T-helper 1 cell treated with Interleukin-12 subunit alpha and Interleukin-12 subunit beta and Interleukin-4 antibody, amounts not matched to agents 30 μg/mL and 1 μg/mL, for 36 hours (primary cell): ENCODE results near the gene MED12.
A peak's percentile ranks its signal among the peaks of the same experiment; 100 is the strongest.

Experiments
- H3K27ac Mint-ChIP-seq: one replicate; pipeline ENCODE4 v1.8.0; 2021; ENCODE audit warnings: mild to moderate bottlenecking, mixed read lengths
- H3K27me3 Mint-ChIP-seq: one replicate; pipeline ENCODE4 v1.8.0; 2021; ENCODE audit warnings: low read depth, mixed read lengths
- H3K36me3 Mint-ChIP-seq: one replicate; pipeline ENCODE4 v1.8.0; 2021; ENCODE audit warnings: low read depth, mixed read lengths
- H3K4me1 Mint-ChIP-seq: one replicate; pipeline ENCODE4 v1.8.0; 2021; ENCODE audit warnings: low read depth, mixed read lengths
- H3K4me3 Mint-ChIP-seq: one replicate; pipeline ENCODE4 v1.8.0; 2021; ENCODE audit warnings: mild to moderate bottlenecking, moderate library complexity, mixed read lengths
- H3K9me3 Mint-ChIP-seq: one replicate; pipeline ENCODE4 v1.8.0; 2021; ENCODE audit warnings: mixed read lengths

The MED12 gene

GRCh38 chrX:71100581-71101505, 17.6 kb upstream of the MED12 start:
- H3K36me3 Mint-ChIP-seq: peaks cover 13% of the 10 kb centered on the region
- no peaks in the 10 kb centered on the region for H3K9me3 Mint-ChIP-seq
- H3K27me3 Mint-ChIP-seq: no peaks in the 10 kb centered on the region
- H3K27ac Mint-ChIP-seq: peak overlapping the region; percentile 63
- peaks cover 54% of the 10 kb centered on the region for H3K4me1 Mint-ChIP-seq
- no peak overlapping the region for H3K4me3 Mint-ChIP-seq

- Mint-ChIP-seq H3K4me1 (peaks cover 60% of the 10 kb centered on the region), H3K9me3 (no peaks in the 10 kb centered on the region), H3K4me3 (no peak overlapping the region), H3K36me3 (peaks cover 23% of the 10 kb centered on the region), H3K27me3 (no peaks in the 10 kb centered on the region), H3K27ac (peak overlapping the region; percentile 94)
Observed at GRCh38 chrX:71102292-71102691, 16.1 kb upstream of the MED12 start.

DNA sequence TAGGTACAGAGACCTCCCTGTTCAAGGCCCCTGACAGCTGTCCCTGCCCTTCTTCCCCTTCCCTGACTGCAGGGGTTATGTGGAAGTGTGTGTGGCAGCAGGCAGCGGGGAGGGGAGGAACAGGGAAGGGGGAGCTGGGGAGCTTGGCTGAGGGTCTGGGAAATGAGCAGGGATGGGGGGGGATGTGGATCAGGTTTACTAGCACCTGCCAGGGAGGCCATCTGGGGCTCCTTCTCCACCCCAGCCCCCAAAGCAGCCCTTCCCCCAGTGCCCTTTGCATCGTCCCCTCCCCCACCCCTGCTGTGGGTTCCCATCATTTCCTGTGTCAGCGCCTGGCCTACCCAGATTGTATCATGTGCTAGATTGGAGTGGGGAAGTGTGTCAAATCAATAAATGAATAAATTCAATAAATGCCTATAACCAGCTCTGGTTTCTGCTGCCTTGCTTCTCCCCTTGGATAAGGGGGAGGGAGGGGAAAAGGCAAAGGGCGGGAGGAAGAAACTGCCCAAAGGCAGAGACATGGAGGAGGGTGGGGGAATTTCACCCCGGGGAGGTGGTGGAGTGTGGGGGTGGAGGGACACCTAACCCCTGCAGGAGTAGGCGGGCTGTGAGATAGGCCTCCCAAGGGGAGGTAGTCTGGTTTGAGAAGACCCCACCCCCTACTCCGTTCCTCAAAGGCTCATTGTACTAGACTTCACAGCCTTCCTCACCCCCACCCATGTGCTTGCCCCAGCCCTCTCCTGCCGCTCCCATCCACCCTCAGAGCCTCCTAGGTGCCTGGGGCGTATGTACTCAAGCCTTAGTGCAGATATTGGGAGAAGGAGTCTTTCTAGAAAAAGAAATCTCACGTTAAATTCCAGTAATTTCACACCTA, 15.0 kb upstream of the MED12 start:
- no peaks in the 10 kb centered on the region for H3K27me3 Mint-ChIP-seq
- no peaks in the 10 kb centered on the region for H3K9me3 Mint-ChIP-seq
- peak overlapping the region; percentile 85 for H3K4me3 Mint-ChIP-seq
- peaks cover 66% of the 10 kb centered on the region for H3K4me1 Mint-ChIP-seq
- H3K27ac Mint-ChIP-seq: peak overlapping the region; percentile 94
- peaks cover 34% of the 10 kb centered on the region for H3K36me3 Mint-ChIP-seq

- no peaks in the 10 kb centered on the region for H3K27me3 Mint-ChIP-seq
- peak overlapping the region; percentile 84 for H3K27ac Mint-ChIP-seq
- H3K4me1 Mint-ChIP-seq: peaks cover 64% of the 10 kb centered on the region
- H3K36me3 Mint-ChIP-seq: peaks cover 57% of the 10 kb centered on the region
- H3K4me3 Mint-ChIP-seq: peak overlapping the region; percentile 61
- no peaks in the 10 kb centered on the region for H3K9me3 Mint-ChIP-seq
Observed at GRCh38 chrX:71105628-71106027, 12.8 kb upstream of the MED12 start.

DNA sequence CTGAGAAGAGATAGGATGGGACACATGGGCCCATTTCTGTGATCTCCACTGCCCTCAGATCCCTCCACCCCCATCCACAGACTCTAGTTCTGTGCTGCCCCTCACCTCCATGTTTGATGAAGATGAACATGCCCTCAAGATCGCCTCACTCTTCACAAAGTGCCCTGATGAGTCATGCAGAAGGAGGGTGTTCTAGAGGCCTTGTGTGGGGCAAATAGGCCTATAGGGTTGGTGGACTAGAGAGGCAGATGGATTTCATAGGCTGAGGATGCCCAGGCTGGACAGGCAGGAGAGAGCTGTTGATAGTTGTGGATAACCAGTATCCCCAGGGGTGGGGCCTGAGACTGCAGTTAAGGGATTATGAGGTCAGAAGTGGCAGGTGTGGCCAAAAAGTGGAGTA, 12.0 kb upstream of the MED12 start, which contains the start of gene CXorf65:
Gene CXorf65 (minus strand): TSS at position 314 of the 400 bp plus-strand sequence. CDS start 184 bp downstream, at position 130.
- no peaks in the 10 kb centered on the region for H3K27me3 Mint-ChIP-seq
- H3K36me3 Mint-ChIP-seq: peaks cover 65% of the 10 kb centered on the region
- peak within 1 kb of the TSS; percentile 100 for H3K4me3 Mint-ChIP-seq
- peak within 1 kb of the TSS; percentile 89 for H3K27ac Mint-ChIP-seq
- H3K4me1 Mint-ChIP-seq: peaks cover 60% of the 10 kb centered on the region
- no peaks in the 10 kb centered on the region for H3K9me3 Mint-ChIP-seq

DNA sequence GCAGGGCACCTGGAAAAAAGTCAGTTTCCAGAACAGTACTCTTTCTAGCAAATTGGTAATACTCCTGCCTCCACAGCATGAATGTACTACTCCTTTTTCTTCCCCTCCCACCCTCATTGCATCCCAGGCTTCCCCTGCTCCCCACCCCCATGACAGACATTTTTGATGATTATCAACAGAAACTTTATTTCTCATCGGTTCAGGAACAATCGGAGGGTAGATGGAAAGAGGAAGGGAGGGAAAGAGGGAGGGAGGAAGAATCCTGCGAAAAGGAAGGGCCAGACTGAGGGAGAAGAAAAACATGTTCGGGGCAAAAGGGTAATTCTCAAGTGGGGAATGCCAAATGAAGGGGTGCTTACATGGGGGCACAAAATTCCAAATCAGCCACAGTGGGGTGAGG, 11.2 kb upstream of the MED12 start:
- peak overlapping the region; percentile 100 for H3K4me3 Mint-ChIP-seq
- no peaks in the 10 kb centered on the region for H3K9me3 Mint-ChIP-seq
- H3K36me3 Mint-ChIP-seq: peaks cover 65% of the 10 kb centered on the region
- peak overlapping the region; percentile 89 for H3K27ac Mint-ChIP-seq
- H3K4me1 Mint-ChIP-seq: peaks cover 58% of the 10 kb centered on the region
- H3K27me3 Mint-ChIP-seq: no peaks in the 10 kb centered on the region

DNA sequence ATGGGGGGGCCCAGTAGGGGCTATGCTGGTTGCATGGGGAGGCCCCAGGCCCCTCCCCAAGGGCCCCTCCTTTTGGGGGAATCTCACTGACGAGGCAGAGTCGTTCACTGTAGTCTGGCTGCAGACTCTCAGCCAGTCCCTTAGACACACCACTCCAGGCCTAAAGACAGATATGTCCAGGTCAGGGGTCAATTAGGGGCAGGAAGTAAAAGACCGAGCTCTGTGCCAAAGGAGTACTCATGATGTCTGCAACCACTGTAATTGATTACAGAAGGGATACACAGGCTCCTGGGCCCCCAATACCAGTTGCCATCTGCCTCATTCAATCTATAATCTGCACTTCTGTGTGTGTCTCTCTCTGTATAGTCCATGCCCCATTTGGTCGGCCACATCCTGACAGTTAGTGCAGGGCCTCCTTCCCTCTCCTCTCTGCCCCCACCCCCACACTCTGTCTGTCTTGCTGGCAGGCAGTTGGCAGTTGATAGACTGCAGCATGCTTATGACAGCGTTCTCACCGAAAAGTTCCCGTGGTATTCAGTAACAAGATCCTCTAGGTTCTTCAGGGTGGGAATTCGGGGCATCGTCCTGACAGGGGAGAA, 10.5 kb upstream of the MED12 start:
- H3K27ac Mint-ChIP-seq: peak overlapping the region; percentile 89
- peaks cover 65% of the 10 kb centered on the region for H3K36me3 Mint-ChIP-seq
- no peaks in the 10 kb centered on the region for H3K27me3 Mint-ChIP-seq
- no peaks in the 10 kb centered on the region for H3K9me3 Mint-ChIP-seq
- peaks cover 57% of the 10 kb centered on the region for H3K4me1 Mint-ChIP-seq
- H3K4me3 Mint-ChIP-seq: peak overlapping the region; percentile 100

DNA sequence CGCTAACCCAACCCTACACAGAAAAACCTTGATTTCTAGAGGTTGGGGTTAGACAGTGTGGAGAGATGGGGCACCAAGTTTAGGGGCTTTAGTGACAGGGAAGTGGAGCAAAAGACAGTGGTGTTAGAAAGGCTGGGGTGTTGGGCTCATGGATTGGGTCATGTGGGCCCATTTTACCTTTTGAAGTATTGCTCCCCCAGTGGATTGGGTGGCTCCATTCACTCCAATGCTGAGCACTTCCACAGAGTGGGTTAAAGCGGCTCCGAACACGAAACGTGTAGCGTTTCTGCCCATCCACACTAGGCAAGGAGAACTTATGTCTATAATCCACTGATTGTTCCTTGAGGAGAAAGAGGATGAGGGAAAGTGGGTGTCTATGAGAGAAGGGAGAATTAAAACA, 9.3 kb upstream of the MED12 start:
- no peaks in the 10 kb centered on the region for H3K27me3 Mint-ChIP-seq
- H3K4me3 Mint-ChIP-seq: peak overlapping the region; percentile 100
- H3K36me3 Mint-ChIP-seq: peaks cover 62% of the 10 kb centered on the region

DNA sequence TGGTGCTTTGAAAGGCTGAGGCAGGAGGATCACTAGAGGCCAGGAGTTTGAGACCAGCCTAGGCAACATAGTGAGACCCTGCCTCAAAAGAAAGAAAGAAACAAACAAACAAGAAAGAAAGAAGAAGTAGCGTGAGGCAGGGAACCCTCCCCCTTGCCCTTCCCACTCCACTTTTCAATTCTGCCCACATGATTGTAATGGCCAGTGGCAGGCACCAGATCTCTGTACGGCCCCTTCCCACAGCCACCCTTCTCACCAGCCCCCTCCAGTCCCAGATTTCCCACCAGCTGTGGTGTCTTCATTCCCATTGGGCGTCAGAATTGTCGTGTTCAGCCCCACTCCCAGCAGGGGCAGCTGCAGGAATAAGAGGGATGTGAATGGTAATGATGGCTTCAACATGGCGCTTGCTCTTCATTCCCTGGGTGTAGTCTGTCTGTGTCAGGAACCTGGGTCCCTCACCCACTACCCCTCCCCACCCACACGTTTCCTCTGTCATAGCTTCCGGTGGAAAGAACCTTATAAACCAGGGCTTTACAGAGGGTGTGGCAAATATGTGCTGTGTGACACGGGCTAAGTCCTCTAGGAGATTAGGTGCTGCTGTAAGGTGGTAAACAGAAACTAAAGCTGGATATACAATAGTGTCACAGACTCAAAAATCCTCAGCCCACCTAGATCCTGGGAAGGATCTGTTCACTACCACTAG, 7.1 kb upstream of the MED12 start, which contains the start of gene IL2RG:
Gene IL2RG (minus strand): TSS at position 437 of the 703 bp plus-strand sequence. CDS start 38 bp downstream, at position 399.
- H3K4me1 Mint-ChIP-seq: peaks cover 38% of the 10 kb centered on the region
- no peaks in the 10 kb centered on the region for H3K9me3 Mint-ChIP-seq
- H3K27me3 Mint-ChIP-seq: no peaks in the 10 kb centered on the region
- peak within 1 kb of the TSS; percentile 100 for H3K4me3 Mint-ChIP-seq
- peaks cover 49% of the 10 kb centered on the region for H3K36me3 Mint-ChIP-seq
- H3K27ac Mint-ChIP-seq: peak within 1 kb of the TSS; percentile 96

More for the DNA sequence above, 9.3 kb upstream of the MED12 start:
- peaks cover 52% of the 10 kb centered on the region for H3K4me1 Mint-ChIP-seq
- H3K9me3 Mint-ChIP-seq: no peaks in the 10 kb centered on the region
- peak overlapping the region; percentile 89 for H3K27ac Mint-ChIP-seq

GRCh38 chrX:71111921-71112431, 6.4 kb upstream of the MED12 start:
- peaks cover 33% of the 10 kb centered on the region for H3K4me1 Mint-ChIP-seq
- H3K36me3 Mint-ChIP-seq: peaks cover 45% of the 10 kb centered on the region
- H3K27ac Mint-ChIP-seq: peak overlapping the region; percentile 96
- H3K9me3 Mint-ChIP-seq: no peaks in the 10 kb centered on the region
- H3K4me3 Mint-ChIP-seq: peak overlapping the region; percentile 100
- no peaks in the 10 kb centered on the region for H3K27me3 Mint-ChIP-seq

GRCh38 chrX:71117358-71117757, 1.0 kb upstream of the MED12 start:
- no peaks in the 10 kb centered on the region for H3K27me3 Mint-ChIP-seq
- H3K27ac Mint-ChIP-seq: peak overlapping the region; percentile 36
- H3K9me3 Mint-ChIP-seq: no peaks in the 10 kb centered on the region
- H3K4me1 Mint-ChIP-seq: peaks cover 22% of the 10 kb centered on the region
- H3K36me3 Mint-ChIP-seq: peaks cover 10% of the 10 kb centered on the region
- peak overlapping the region; percentile 34 for H3K4me3 Mint-ChIP-seq

GRCh38 chrX:71118985-71119535, 664 bp downstream of the MED12 start:
- Mint-ChIP-seq H3K4me1 (peaks cover 19% of the 10 kb centered on the region), H3K27ac (peak overlapping the region; percentile 87), H3K4me3 (peak overlapping the region; percentile 79), H3K27me3 (no peaks in the 10 kb centered on the region), H3K9me3 (no peaks in the 10 kb centered on the region), H3K36me3 (peaks cover 19% of the 10 kb centered on the region)

GRCh38 chrX:71128166-71128833, 9.9 kb downstream of the MED12 start:
- Mint-ChIP-seq H3K4me3 (no peak overlapping the region), H3K27me3 (no peaks in the 10 kb centered on the region), H3K4me1 (peaks cover 22% of the 10 kb centered on the region), H3K36me3 (peaks cover 50% of the 10 kb centered on the region), H3K27ac (peak overlapping the region; percentile 45), H3K9me3 (no peaks in the 10 kb centered on the region)
